HEK293T (cell line): ENCODE results near the gene AIF1L.

Source experiments
- CTCF ChIA-PET: fragments of 350-600 bp; formaldehyde crosslinking; extraction: SDS; loops from one replicate; lab custom pipeline; 2021; ENCODE audit warnings: antibody characterized with exemption, inconsistent platforms; lab: Yijun Ruan, JAX
- POLR2A ChIA-PET: fragments of 350-600 bp; formaldehyde crosslinking; extraction: SDS; loops from one replicate; lab custom pipeline; 2020; ENCODE audit warnings: antibody characterized with exemption, inconsistent platforms; lab: Yijun Ruan, JAX
- DNase-seq: peaks from one replicate; pipeline ENCODE4 v3.0.0; 2012; ENCODE audit warnings: mixed read lengths; ENCODE audit errors: extremely low spot score
- ARNT ChIP-seq: fragments of 450-650 bp; IDR thresholded peaks from 2 replicates; pipeline ENCODE4 v1.6.1; 2017; ENCODE audit warnings: mild to moderate bottlenecking
- BHLHE40 ChIP-seq: fragments of 450-650 bp; IDR thresholded peaks from 2 replicates; pipeline ENCODE4 v1.6.1; 2016; ENCODE audit warnings: mild to moderate bottlenecking, moderate library complexity, borderline replicate concordance
- CTBP1 ChIP-seq: fragments of 450-650 bp; IDR thresholded peaks from 2 replicates; pipeline ENCODE4 v1.6.1; 2016; ENCODE audit warnings: borderline replicate concordance
- ELF4 ChIP-seq: fragments of 450-650 bp; IDR thresholded peaks from 2 replicates; pipeline ENCODE4 v1.6.1; 2017; ENCODE audit warnings: antibody characterized with exemption
- FOXA1 ChIP-seq: fragments of 450-650 bp; IDR thresholded peaks from 2 replicates; pipeline ENCODE4 v1.6.1; 2016; ENCODE audit warnings: mild to moderate bottlenecking
- FOXK2 ChIP-seq: fragments of 450-650 bp; IDR thresholded peaks from 2 replicates; pipeline ENCODE4 v1.6.1; 2016; ENCODE audit warnings: mild to moderate bottlenecking
- FOXM1 ChIP-seq: fragments of 450-650 bp; IDR thresholded peaks from 2 replicates; pipeline ENCODE4 v1.6.1; 2017; ENCODE audit warnings: mild to moderate bottlenecking, borderline replicate concordance
- HDGF ChIP-seq: fragments of 450-650 bp; IDR thresholded peaks from 2 replicates; pipeline ENCODE4 v1.6.1; 2017; ENCODE audit warnings: antibody characterized with exemption, borderline replicate concordance
- L3MBTL2 ChIP-seq: fragments of 450-650 bp; conservative IDR thresholded peaks from 2 replicates; pipeline ENCODE4 v1.6.1; 2016; ENCODE audit warnings: mild to moderate bottlenecking
- LEF1 ChIP-seq: fragments of 450-650 bp; IDR thresholded peaks from 2 replicates; pipeline ENCODE4 v1.6.1; 2017; ENCODE audit warnings: mild to moderate bottlenecking, borderline replicate concordance
- NFRKB ChIP-seq: fragments of 450-650 bp; IDR thresholded peaks from 2 replicates; pipeline ENCODE4 v1.6.1; 2016; ENCODE audit warnings: mild to moderate bottlenecking, moderate library complexity
- PKNOX1 ChIP-seq: fragments of 450-650 bp; IDR thresholded peaks from 2 replicates; pipeline ENCODE4 v1.6.1; 2016
- SP1 ChIP-seq: fragments of 450-650 bp; IDR thresholded peaks from 2 replicates; pipeline ENCODE4 v1.6.1; 2017
- SUZ12 ChIP-seq: fragments of 450-650 bp; IDR thresholded peaks from 2 replicates; pipeline ENCODE4 v1.6.1; 2016; ENCODE audit warnings: mild to moderate bottlenecking
- TARDBP ChIP-seq: fragments of 450-650 bp; IDR thresholded peaks from 2 replicates; pipeline ENCODE4 v1.6.1; 2016
- ZNF384 ChIP-seq: fragments of 450-650 bp; IDR thresholded peaks from 2 replicates; pipeline ENCODE4 v1.6.1; 2016

AIF1L gene

GRCh38 chr9:131160416-131161112 lies 64.2 kb downstream of the AIF1L start:
- no peak for DNase-seq
- ChIA-PET POLR2A (no interaction called here), CTCF (interaction anchor here (1.3 kb wide), 1 partner anchor 176 kb away, joined by 5 read pairs; no protein-coding TSS in a partner anchor)
- TF ChIP-seq PKNOX1 (no peak), ZNF384 (no peak), ARNT (no peak), NFRKB (no peak), FOXA1 (no peak), FOXK2 (no peak)

DNA sequence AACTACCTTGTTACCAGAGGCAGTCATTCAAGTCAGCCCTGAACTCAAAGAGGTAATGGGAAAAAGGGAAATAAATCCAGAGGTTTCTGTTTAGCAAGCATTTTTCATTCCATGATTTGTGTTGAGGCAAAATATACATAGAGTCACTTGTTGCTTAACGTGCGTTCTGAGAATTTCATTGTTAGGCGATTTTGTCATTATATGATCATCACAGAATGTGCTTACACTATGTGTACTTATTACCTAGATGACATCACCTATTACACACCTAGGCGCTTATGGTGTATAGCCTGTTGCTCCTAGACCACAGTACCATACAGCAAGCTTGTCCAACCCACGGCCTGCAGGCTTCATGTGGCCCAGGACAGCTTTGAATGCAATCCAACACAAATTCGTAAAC lies 65.3 kb downstream of the AIF1L start:
- no peak for TF ChIP-seq ZNF384
- no peak for TF ChIP-seq NFRKB
- no peak for TF ChIP-seq FOXA1
- no peak for TF ChIP-seq ELF4
- no peak for TF ChIP-seq SUZ12
- TF ChIP-seq BHLHE40: no peak
- no peak for TF ChIP-seq FOXM1
- no peak for TF ChIP-seq L3MBTL2
- TF ChIP-seq LEF1: no peak
- no peak for TF ChIP-seq PKNOX1
- no peak for TF ChIP-seq SP1
- TF ChIP-seq TARDBP: no peak
- no peak for TF ChIP-seq CTBP1
- TF ChIP-seq HDGF: no peak
- TF ChIP-seq FOXK2: no peak
- ChIA-PET CTCF (interaction anchor here (0.6 to 1.3 kb wide), 2 partner anchors 175 to 479 kb away, joined by 4 to 5 read pairs; no protein-coding TSS in a partner anchor), POLR2A (no interaction called here)
- no peak for DNase-seq

- DNase-seq: no peak
- POLR2A ChIA-PET: no interaction called here
- CTCF ChIA-PET: no interaction called here
- TF ChIP-seq BHLHE40 (no peak), SUZ12 (no peak), TARDBP (no peak), PKNOX1 (no peak), CTBP1 (no peak), NFRKB (no peak), LEF1 (no peak), ZNF384 (no peak), FOXK2 (no peak), SP1 (no peak), ARNT (no peak), FOXA1 (no peak)
Measured at GRCh38 chr9:131162886-131163285, 66.6 kb downstream of the AIF1L start.

GRCh38 chr9:131165523-131165922 lies 69.2 kb downstream of the AIF1L start:
- ChIA-PET POLR2A (no interaction called here), CTCF (no interaction called here)
- TF ChIP-seq BHLHE40 (no peak), PKNOX1 (no peak), TARDBP (no peak), FOXK2 (no peak), FOXM1 (no peak), LEF1 (no peak), CTBP1 (no peak), ARNT (no peak), ZNF384 (no peak), FOXA1 (no peak)
- DNase-seq: no peak

- no peak for TF ChIP-seq SP1
- no peak for TF ChIP-seq PKNOX1
- no peak for TF ChIP-seq FOXK2
- TF ChIP-seq ELF4: no peak
- ChIA-PET CTCF (interaction anchor here (1.3 kb wide), 1 partner anchor 20 kb away, joined by 3 read pairs; no protein-coding TSS in a partner anchor), POLR2A (no interaction called here)
- no peak for DNase-seq
Measured at GRCh38 chr9:131167146-131167692, 70.9 kb downstream of the AIF1L start.
